B cell (primary cell): ENCODE data around the gene MEGF11. TPM values are rescaled to one million over a fixed set of nuclear protein-coding genes. Genes with fewer than 3 reads are reported as not detected.

Source experiments
- ATAC-seq: fragments of 200-7000 bp; cut with Tn5 transposase; one replicate; pipeline ENCODE4 v1.10.0; 2021; ENCODE audit warnings: low read depth, mild to moderate bottlenecking, moderate number of reproducible peaks, moderate library complexity
- CTCF ChIA-PET: fragments of 350-600 bp; sonication (Branson Sonifier 250); formaldehyde crosslinking; loops from one replicate; lab custom pipeline; 2021; ENCODE audit warnings: antibody characterized with exemption, inconsistent platforms; lab: Charles Lee
- POLR2A ChIA-PET: fragments of 350-600 bp; sonication (Branson Sonifier 250); formaldehyde crosslinking; loops from one replicate; lab custom pipeline; 2021; ENCODE audit warnings: antibody characterized with exemption; lab: Charles Lee
- DNase-seq: peaks from one replicate; pipeline ENCODE4 v3.0.0; 2013
- H2AFZ ChIP-seq: 2 replicates; pipeline ENCODE4 v1.6.1; 2012; ENCODE audit warnings: mild to moderate bottlenecking, low read depth, low read length; ENCODE audit not compliant: insufficient read depth, poor library complexity, severe bottlenecking
- H3K27ac ChIP-seq, 2 donors: 1 replicate in 1 of 2; 2 replicates in 1 of 2; pipeline ENCODE4 v1.5.1; 2012 to 2013; ENCODE audit warnings: low read length in 2 of 2, mild to moderate bottlenecking in 2 of 2, moderate library complexity in 1 of 2
- H3K27me3 ChIP-seq, 4 experiments: fragments of 200-600 bp in 1 of 4; sonication (generic) in 1 of 4; replicated peaks in 1 of 4; 1 replicate in 2 of 4; 2 replicates in 2 of 4; pipeline versions ENCODE4 v1.6.1 to v1.7.0; 2013 to 2016; ENCODE audit warnings: low read length in 3 of 4, mild to moderate bottlenecking in 2 of 4, mixed read lengths in 1 of 4, moderate library complexity in 1 of 4; ENCODE audit not compliant: insufficient read depth in 4 of 4, control insufficient read depth in 3 of 4; ENCODE audit errors: control extremely low read depth in 1 of 4
- H3K36me3 ChIP-seq, 2 experiments: replicated peaks in 1 of 2; 1 replicate in 1 of 2; 2 replicates in 1 of 2; pipeline versions ENCODE4 v1.6.1 to v1.7.1; 2013; ENCODE audit warnings: low read length in 1 of 2; ENCODE audit not compliant: insufficient read depth in 2 of 2, control insufficient read depth in 1 of 2; ENCODE audit errors: control extremely low read depth in 1 of 2, extremely low read depth in 1 of 2
- H3K4me1 ChIP-seq, 2 donors: fragments of 200-600 bp in 1 of 2; sonication (generic) in 1 of 2; 1 replicate in 1 of 2; 2 replicates in 1 of 2; pipeline versions ENCODE4 v1.5.1 to v1.6.1; 2013 to 2017; ENCODE audit warnings: low read length in 2 of 2; ENCODE audit not compliant: control insufficient read depth in 2 of 2, insufficient read depth in 2 of 2
- H3K4me2 ChIP-seq: replicated peaks from 2 replicates; pipeline ENCODE3; 2012; ENCODE audit warnings: mild to moderate bottlenecking, low read depth, low read length; ENCODE audit not compliant: poor library complexity, severe bottlenecking
- H3K4me3 ChIP-seq, 5 experiments: fragments of 200-600 bp in 1 of 5; sonication (generic) in 1 of 5; 1 replicate in 3 of 5; 2 replicates in 2 of 5; pipeline versions ENCODE4 v1.5.1 to v1.7.0; 2011 to 2016; ENCODE audit warnings: low read length in 4 of 5, mild to moderate bottlenecking in 4 of 5, low read depth in 2 of 5, control low read depth in 1 of 5, moderate library complexity in 1 of 5; ENCODE audit not compliant: insufficient read depth in 1 of 5; ENCODE audit errors: control extremely low read depth in 1 of 5, extremely low read depth in 1 of 5
- H3K79me2 ChIP-seq: fragments of 200-600 bp; sonication (generic); one replicate; pipeline ENCODE4 v1.6.0; 2016; ENCODE audit warnings: low read length; ENCODE audit not compliant: control insufficient read depth, insufficient read depth
- H3K9ac ChIP-seq: fragments of 200-600 bp; sonication (generic); 2 replicates; pipeline ENCODE4 v1.6.1; 2017; ENCODE audit warnings: mild to moderate bottlenecking, low read length, moderate library complexity
- H3K9me3 ChIP-seq, 3 donors: one replicate each; pipeline versions ENCODE4 v1.6.1 to v1.7.1; 2013; ENCODE audit warnings: low read length in 2 of 3; ENCODE audit not compliant: control insufficient read depth in 2 of 3, insufficient read depth in 1 of 3; ENCODE audit errors: control extremely low read depth in 1 of 3
- H4K20me1 ChIP-seq: 2 replicates; pipeline ENCODE4 v1.6.0; 2012; ENCODE audit warnings: mild to moderate bottlenecking, low read length; ENCODE audit not compliant: insufficient read depth, control insufficient read depth, poor library complexity, severe bottlenecking
- H3K27ac Mint-ChIP-seq: one replicate; pipeline ENCODE4 v1.8.0; 2021; ENCODE audit warnings: mixed read lengths
- H3K27me3 Mint-ChIP-seq: one replicate; pipeline ENCODE4 v1.8.0; 2021; ENCODE audit warnings: mixed read lengths
- H3K4me1 Mint-ChIP-seq: one replicate; pipeline ENCODE4 v1.8.0; 2021; ENCODE audit warnings: mixed read lengths
- H3K4me3 Mint-ChIP-seq: one replicate; pipeline ENCODE4 v1.8.0; 2021; ENCODE audit warnings: mixed read lengths
- H3K9me3 Mint-ChIP-seq: one replicate; pipeline ENCODE4 v1.8.0; 2022; ENCODE audit warnings: mixed read lengths; ENCODE audit not compliant: insufficient read depth
- CTCF ChIP-seq: fragments of 200-600 bp; IDR thresholded peaks from one replicate; pipeline ENCODE4 v1.8.0; 2022; ENCODE audit warnings: antibody characterized with exemption, mild to moderate bottlenecking
- EZH2 ChIP-seq: IDR thresholded peaks from 2 replicates; pipeline ENCODE4 v1.6.1; 2012; ENCODE audit warnings: borderline replicate concordance, low read depth, mild to moderate bottlenecking, moderate library complexity, low read length; ENCODE audit not compliant: insufficient read depth, poor library complexity, severe bottlenecking
- WGBS: methylation state at CpG from one replicate; pipeline ENCODE4 v1.1.5; 2013; ENCODE audit warnings: missing lambda C conversion rate; ENCODE audit not compliant: insufficient coverage; 5-methylcytosine and 5-hydroxymethylcytosine counted together
- intact Hi-C: fragments of 100-400 bp; cut with micrococcal nuclease; formaldehyde crosslinking; loops from one replicate; pipeline ENCODE4 v1.10.0; 2022
- polyA plus RNA-seq: library from polyadenylated mRNA; depleted of rRNA; stranded (reverse); fragments of >200 nt; gene quantifications from 2 replicates; pipeline ENCODE4 v1.2.3, GENCODE V29; 2012
- total RNA-seq, 2 donors: library from RNA; stranded (reverse); fragments of 120-200 nt in 1 of 2; gene quantifications; 1 replicate in 1 of 2; 2 replicates in 1 of 2; pipeline versions ENCODE4 v1.2.3 to v1.2.4, GENCODE V29; 2013 to 2022

The MEGF11 gene
- total and polyA plus RNA-seq, 2 donors (not counting 1 experiment from before 2014, with no cell fraction given): 0.04 to 0.34 TPM

- Mint-ChIP-seq H3K27me3 (peaks cover 24% of the 10 kb centered on the region), H3K4me1 (peaks cover 13% of the 10 kb centered on the region), H3K4me3 (no peak overlapping the region), H3K27ac (no peak overlapping the region), H3K9me3 (no peaks in the 10 kb centered on the region)
- Histone ChIP-seq H3K4me2 (no peak overlapping the region), H3K36me3 (no peaks in the 10 kb centered on the region), H3K4me1 (peaks cover 0 to 12% of the 10 kb centered on the region in 2 donors), H3K9me3 (no peaks in the 10 kb centered on the region), H3K9ac (no peak overlapping the region), H3K27me3 (peaks cover 0 to 6% (median 0%) of the 10 kb centered on the region in 4 experiments), H2AFZ (no peak overlapping the region), H3K27ac (no peak overlapping the region), H3K79me2 (no peaks in the 10 kb centered on the region), H3K4me3 (no peak overlapping the region), H4K20me1 (no peaks in the 10 kb centered on the region)
- ATAC-seq (no peak), DNase-seq (no peak)
- intact Hi-C loops: no loop called here
- no peak for TF ChIP-seq CTCF
- no peak for TF ChIP-seq EZH2
- POLR2A ChIA-PET: no interaction called here
- CTCF ChIA-PET: no interaction called here
- 100% methylated on average over 1 of the region's 2 CpGs for WGBS
Observed at GRCh38 chr15:65951007-65951406, 302.5 kb downstream of the MEGF11 start.

GRCh38 chr15:65949491-65949890 is 304.1 kb downstream of the MEGF11 start:
- Histone ChIP-seq H3K27me3 (peaks cover 0 to 6% (median 0%) of the 10 kb centered on the region in 4 experiments), H3K9ac (no peak overlapping the region), H3K9me3 (no peaks in the 10 kb centered on the region), H2AFZ (no peak overlapping the region), H3K4me1 (peaks cover 0 to 12% of the 10 kb centered on the region in 2 donors), H3K36me3 (no peaks in the 10 kb centered on the region), H3K79me2 (no peaks in the 10 kb centered on the region), H4K20me1 (no peaks in the 10 kb centered on the region), H3K4me3 (no peak overlapping the region), H3K27ac (no peak overlapping the region), H3K4me2 (no peak overlapping the region)
- Mint-ChIP-seq H3K9me3 (no peaks in the 10 kb centered on the region), H3K27ac (no peak overlapping the region), H3K27me3 (peaks cover 24% of the 10 kb centered on the region), H3K4me3 (no peak overlapping the region), H3K4me1 (peaks cover 12% of the 10 kb centered on the region)
- ATAC-seq: no peak
- intact Hi-C loops: no loop called here
- 94% methylated on average over 6 of the region's 6 CpGs for WGBS
- POLR2A ChIA-PET: no interaction called here
- CTCF ChIA-PET: no interaction called here
- no peak for TF ChIP-seq CTCF
- TF ChIP-seq EZH2: no peak
- no peak for DNase-seq
